Stomach (tissue), 9 donors: Measurements from ENCODE around the gene DYSF. TPM values are rescaled to one million over a fixed set of nuclear protein-coding genes. Genes with fewer than 3 reads are reported as not detected.
A peak's percentile ranks its signal among the peaks of the same experiment; 100 is the strongest.
"Not testable (repeated sequence)": the region's sequence is repeated elsewhere in the genome, so short reads cannot be mapped to it uniquely, and the experiment has no call there.

Source experiments
- DNase-seq, 2 donors: peaks; one replicate each; pipeline versions ENCODE4 v3.0.0 to v3.0.0-alpha.2; 2013 to 2019
- H3K27ac ChIP-seq, 5 donors: fragments of 200-600 bp in 4 of 5; sonication (generic) in 4 of 5; one replicate each; pipeline ENCODE4 v1.5.1; 2013 to 2019; ENCODE audit warnings: mild to moderate bottlenecking in 1 of 5, moderate library complexity in 1 of 5
- H3K27me3 ChIP-seq, 3 donors: fragments of 200-600 bp; sonication (generic); one replicate each; pipeline ENCODE4 v1.5.1; 2017 to 2019; ENCODE audit warnings: mixed run types in 1 of 3
- H3K36me3 ChIP-seq, 4 donors: fragments of 200-600 bp; sonication (generic); 1 replicate in 3 of 4; 2 replicates in 1 of 4; pipeline ENCODE4 v1.5.1; 2016 to 2019
- H3K4me1 ChIP-seq, 4 donors: fragments of 200-600 bp; sonication (generic); one replicate each; pipeline ENCODE4 v1.5.1; 2016 to 2019
- H3K4me3 ChIP-seq, 4 donors: fragments of 200-600 bp; sonication (generic) in 3 of 4; one replicate each; pipeline ENCODE4 v1.5.1; 2016 to 2019; ENCODE audit warnings: mild to moderate bottlenecking in 1 of 4
- H3K9me3 ChIP-seq, 4 donors: fragments of 200-600 bp; sonication (generic); one replicate each; pipeline ENCODE4 v1.5.1; 2016 to 2019
- CTCF ChIP-seq, 7 experiments: fragments of 450-650 bp in 4 of 7; fragments of 200-600 bp in 3 of 7; sonication (generic) in 3 of 7; IDR thresholded peaks; one replicate each; pipeline ENCODE4 v1.5.1; 2016 to 2019; ENCODE audit warnings: antibody characterized with exemption in 7 of 7, control low read depth in 2 of 7, mild to moderate bottlenecking in 1 of 7
- EP300 ChIP-seq: sonication (generic); formaldehyde crosslinking; IDR thresholded peaks from one replicate; pipeline ENCODE4 v1.6.1; 2017; ENCODE audit warnings: antibody characterized with exemption
- POLR2A ChIP-seq, 4 donors: fragments of 450-650 bp; IDR thresholded peaks; one replicate each; pipeline ENCODE4 v1.6.1; 2016; ENCODE audit warnings: antibody characterized with exemption in 4 of 4, control low read depth in 2 of 4, mild to moderate bottlenecking in 1 of 4, moderate library complexity in 1 of 4
- POLR2AphosphoS5 ChIP-seq, 3 donors: sonication (generic); formaldehyde crosslinking; IDR thresholded peaks; one replicate each; pipeline ENCODE4 v1.6.1; 2016; ENCODE audit warnings: antibody characterized with exemption in 3 of 3
- whole genome bisulfite sequencing, 5 donors: extraction: QIAGEN DNeasy Blood & Tissue Kit in 3 of 5; methylation state at CpG; one replicate each; pipeline versions ENCODE4 v1.1.5 to v1.1.7; 2013 to 2018; 5-methylcytosine and 5-hydroxymethylcytosine counted together
- intact Hi-C: fragments of 100-400 bp; cut with DNase I; formaldehyde crosslinking; loops from one replicate; pipeline ENCODE4 v1.15.1; 2023; ENCODE audit warnings: low total_unique reads
- polyA plus RNA-seq, 3 donors: library from polyadenylated mRNA; stranded (reverse); fragments of 200-250 nt; gene quantifications; one replicate each; pipeline ENCODE4 v1.2.3, GENCODE V29; 2013
- total RNA-seq, 5 donors: library from RNA; depleted of rRNA; stranded (reverse); fragments of >200 nt; gene quantifications; one replicate each; pipeline versions ENCODE4 v1.1.0 to v1.2.3, GENCODE V29; 2014 to 2016
- donor health status: healthy with polysubstance abuse.
- donor health status: Bipolar disorder and iron deficiency.
- donor health status: healthy.

The DYSF gene
- total and polyA plus RNA-seq, 8 donors: 2.1 to 13.4 (median 6.1) TPM

- TF ChIP-seq POLR2A (IDR thresholded peaks at IDR 0.05) (no peak), CTCF (IDR thresholded peaks at IDR 0.05) (no peak)
- WGBS, 5 donors: 84 to 93% (median 91%) methylated on average over 2 of the region's 2 CpGs
- Histone ChIP-seq H3K9me3 (no peaks in the 10 kb centered on the region), H3K36me3 (peaks cover 0 to 17% (median 3%) of the 10 kb centered on the region in 4 donors), H3K27ac (no peak overlapping the region), H3K27me3 (no peaks in the 10 kb centered on the region), H3K4me1 (no peaks in the 10 kb centered on the region), H3K4me3 (no peak overlapping the region)
- intact Hi-C loops: no loop called here
- no peak for DNase-seq
Observed at GRCh38 chr2:71484354-71484753, 31.0 kb downstream of the DYSF start.

GRCh38 chr2:71486881-71487640 lies 33.7 kb downstream of the DYSF start:
- peaks cover 0 to 8% (median under 1%) of the 10 kb centered on the region in 4 donors for H3K36me3 ChIP-seq
- H3K27ac ChIP-seq: no peak overlapping the region
- WGBS, 5 donors: 67 to 79% (median 74%) methylated on average over 10 to 11 of the region's 11 CpGs
- no peaks in the 10 kb centered on the region for H3K9me3 ChIP-seq
- intact Hi-C loops: no loop called here
- DNase-seq: no peak
- TF ChIP-seq POLR2A (IDR thresholded peaks at IDR 0.05) (no peak), CTCF (IDR thresholded peaks at IDR 0.05) (no peak), POLR2AphosphoS5 (IDR thresholded peaks at IDR 0.05) (no peak), EP300 (no peak)
- H3K27me3 ChIP-seq: no peaks in the 10 kb centered on the region
- H3K4me1 ChIP-seq: no peaks in the 10 kb centered on the region
- H3K4me3 ChIP-seq: no peak overlapping the region

GRCh38 chr2:71491551-71491950 lies 38.2 kb downstream of the DYSF start:
- H3K36me3 ChIP-seq, intact Hi-C loops, H3K4me3 ChIP-seq, DNase-seq, H3K27me3 ChIP-seq, H3K4me1 ChIP-seq, H3K9me3 ChIP-seq: not testable (repeated sequence)
- peak overlapping the region in 1 of 5 donors; percentile 12 for H3K27ac ChIP-seq
- WGBS, 5 donors: 84 to 96% (median 91%) methylated on average over 3 of the region's 3 CpGs

GRCh38 chr2:71492112-71492511 lies 38.8 kb downstream of the DYSF start:
- peak overlapping the region in 1 of 5 donors; percentile 12 for H3K27ac ChIP-seq
- peak in 1 of 2 donors; percentile 55 for DNase-seq

More at GRCh38 chr2:71492112-71492511, 38.8 kb downstream of the DYSF start:
- no peak overlapping the region for H3K4me3 ChIP-seq
- H3K27me3 ChIP-seq: no peaks in the 10 kb centered on the region
- no peaks in the 10 kb centered on the region for H3K4me1 ChIP-seq
- no peaks in the 10 kb centered on the region for H3K9me3 ChIP-seq
- WGBS, 5 donors: 77 to 84% (median 81%) methylated on average over 6 of the region's 6 CpGs
- intact Hi-C loops: no loop called here
- H3K36me3 ChIP-seq: no peaks in the 10 kb centered on the region
- TF ChIP-seq POLR2A (IDR thresholded peaks at IDR 0.05): no peak
- peak in 2 of 3 donors; percentile 32 to 43 for TF ChIP-seq POLR2AphosphoS5 (IDR thresholded peaks at IDR 0.05)
- TF ChIP-seq EP300: peak; percentile 47
- TF ChIP-seq CTCF (IDR thresholded peaks at IDR 0.05): no peak
